ENCODE results near the gene TOGARAM2. TPM values are rescaled to one million over a fixed set of nuclear protein-coding genes. Genes with fewer than 3 reads are reported as not detected.

Gene TOGARAM2
- total and polyA plus RNA-seq, 2 of the 13 experiments (the other 11 are each of a cell fraction or from before 2014, with no cell fraction given), result under 0.01 to 0.05 TPM

- H3K36me3 ChIP-seq (replicated peaks in 1 of 2; ENCODE audit: control insufficient read depth in 1 of 2, insufficient read depth in 2 of 2, low read length in 2 of 2), result no peaks in the 10 kb centered on the region
- ChIA-PET CTCF (ENCODE audit: low intra/inter-chr PET ratio, low total read pairs) (no interaction called here), POLR2A (no interaction called here)
- in situ Hi-C loops (cut with HindIII; ENCODE audit: extremely low pct_ligation_motif_present, low pct_unique_long_range_greater_than_20kb), result no loop called here
- ATAC-seq (no peak), FAIRE-seq (no peak), DNase-seq (ENCODE audit: low spot score) (no peak)
- H2AFZ ChIP-seq (ENCODE audit: low read length), result no peak overlapping the region
- BruUV-seq (replicated peaks), result no TSS peak
- no peaks in the 10 kb centered on the region for H3K9me3 ChIP-seq (ENCODE audit: low read length)
- no peak overlapping the region for H3K27ac ChIP-seq (ENCODE audit: extremely low read length, insufficient read depth, low read length)
- intact Hi-C loops (cut with micrococcal nuclease; ENCODE audit: unreplicated experiment), result no loop called here
- H3K4me2 ChIP-seq (ENCODE audit: low read depth, low read length), result no peak overlapping the region
- H3K4me1 ChIP-seq (ENCODE audit: insufficient read depth, low read length), result no peaks in the 10 kb centered on the region
- H3K27me3 ChIP-seq (ENCODE audit: control insufficient read depth in 1 of 2, insufficient read depth in 2 of 2, low read length in 2 of 2), result peaks cover 4 to 52% of the 10 kb centered on the region in 2 experiments; a peak in 3 of 5 replicates
- no peak for TF ChIP-seq NFE2L1 (CRISPR knock-in tag; IDR thresholded peaks at IDR 0.05; ENCODE audit: borderline replicate concordance)
- TF ChIP-seq, protein P1, sequence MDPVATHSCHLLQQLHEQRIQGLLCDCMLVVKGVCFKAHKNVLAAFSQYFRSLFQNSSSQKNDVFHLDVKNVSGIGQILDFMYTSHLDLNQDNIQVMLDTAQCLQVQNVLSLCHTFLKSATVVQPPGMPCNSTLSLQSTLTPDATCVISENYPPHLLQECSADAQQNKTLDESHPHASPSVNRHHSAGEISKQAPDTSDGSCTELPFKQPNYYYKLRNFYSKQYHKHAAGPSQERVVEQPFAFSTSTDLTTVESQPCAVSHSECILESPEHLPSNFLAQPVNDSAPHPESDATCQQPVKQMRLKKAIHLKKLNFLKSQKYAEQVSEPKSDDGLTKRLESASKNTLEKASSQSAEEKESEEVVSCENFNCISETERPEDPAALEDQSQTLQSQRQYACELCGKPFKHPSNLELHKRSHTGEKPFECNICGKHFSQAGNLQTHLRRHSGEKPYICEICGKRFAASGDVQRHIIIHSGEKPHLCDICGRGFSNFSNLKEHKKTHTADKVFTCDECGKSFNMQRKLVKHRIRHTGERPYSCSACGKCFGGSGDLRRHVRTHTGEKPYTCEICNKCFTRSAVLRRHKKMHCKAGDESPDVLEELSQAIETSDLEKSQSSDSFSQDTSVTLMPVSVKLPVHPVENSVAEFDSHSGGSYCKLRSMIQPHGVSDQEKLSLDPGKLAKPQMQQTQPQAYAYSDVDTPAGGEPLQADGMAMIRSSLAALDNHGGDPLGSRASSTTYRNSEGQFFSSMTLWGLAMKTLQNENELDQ (CRISPR knock-in tag; IDR thresholded peaks at IDR 0.05; ENCODE audit: borderline replicate concordance), result no peak
- no peak for TF ChIP-seq MAFK (conservative IDR thresholded peaks at IDR 0.05 in 1 of 2, IDR thresholded peaks at IDR 0.05 in 1 of 2; ENCODE audit: low read length in 2 of 2)
- no peak for TF ChIP-seq CEBPG (CRISPR knock-in tag; IDR thresholded peaks at IDR 0.05)
- TF ChIP-seq ZNF142 (CRISPR knock-in tag; IDR thresholded peaks at IDR 0.05), result no peak
- no peak for TF ChIP-seq ASH2L (IDR thresholded peaks at IDR 0.05; ENCODE audit: insufficient read length, low read depth, low read length)
- TF ChIP-seq FOXC1 (CRISPR knock-in tag; IDR thresholded peaks at IDR 0.05; ENCODE audit: borderline replicate concordance), result no peak
- no peak for TF ChIP-seq ZNF691 (CRISPR knock-in tag; IDR thresholded peaks at IDR 0.05; ENCODE audit: borderline replicate concordance, low read depth)
- no peak for TF ChIP-seq ZNF577 (CRISPR knock-in tag; IDR thresholded peaks at IDR 0.05; ENCODE audit: borderline replicate concordance, low read depth)
- no peak for TF ChIP-seq ZBTB42 (CRISPR knock-in tag; IDR thresholded peaks at IDR 0.05)
- no peak for TF ChIP-seq ZFYVE20 (CRISPR knock-in tag; IDR thresholded peaks at IDR 0.05; ENCODE audit: borderline replicate concordance, low read depth)
- H4K20me1 ChIP-seq (ENCODE audit: insufficient read depth, low read length), result no peaks in the 10 kb centered on the region; the same call in 1 of the 2 replicates
- no peaks in the 10 kb centered on the region for H3K79me2 ChIP-seq (ENCODE audit: insufficient read depth, low read length)
- H3K9ac ChIP-seq (ENCODE audit: insufficient read depth, low read depth, low read length), result no peak overlapping the region
- no peak overlapping the region for H3K4me3 ChIP-seq (replicated peaks in 1 of 3; ENCODE audit: insufficient read depth in 1 of 3, low read depth in 2 of 3, low read length in 3 of 3)
- WGBS (ENCODE audit: low lambda C conversion rate), result 27% methylated on average over 1 of the region's 3 CpGs
Observed at GRCh38 chr2:29025711-29026110, 44.6 kb downstream of the TOGARAM2 start.

Data from HepG2 (cell line).